ENCODE results near the gene LNX1. TPM values are rescaled to one million over a fixed set of nuclear protein-coding genes. Genes with fewer than 3 reads are reported as not detected.

LNX1 gene
- total RNA-seq, 1 donor from 2014 or later = 3.3 TPM

DNA sequence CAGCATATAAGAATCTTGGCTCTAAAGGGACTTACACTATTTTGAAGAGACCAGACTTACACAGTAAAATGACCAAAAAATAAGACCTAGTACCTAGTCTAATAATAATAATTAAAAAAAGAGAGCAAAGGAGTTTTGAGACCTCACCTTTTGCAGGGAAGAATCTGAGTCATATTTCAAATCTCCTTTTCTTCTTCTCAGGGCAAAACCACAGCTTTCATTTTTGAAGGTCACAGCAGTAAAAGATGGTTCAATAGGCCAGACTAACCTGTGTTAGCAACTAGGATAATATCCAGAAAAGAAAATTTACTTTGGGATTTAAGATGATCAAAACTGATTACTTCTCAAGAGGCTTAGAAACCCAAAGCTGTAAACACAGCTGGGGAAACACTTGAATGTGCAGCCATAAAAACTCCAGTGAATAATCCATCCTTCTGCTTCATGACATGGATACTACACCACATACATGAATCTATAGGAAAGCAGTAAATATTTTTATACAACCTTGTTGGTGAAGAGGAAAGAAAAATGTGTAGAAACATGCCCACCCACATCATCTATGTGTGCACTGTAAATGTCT, 25.9 kb upstream of the LNX1 start:
- TF ChIP-seq, protein P1, sequence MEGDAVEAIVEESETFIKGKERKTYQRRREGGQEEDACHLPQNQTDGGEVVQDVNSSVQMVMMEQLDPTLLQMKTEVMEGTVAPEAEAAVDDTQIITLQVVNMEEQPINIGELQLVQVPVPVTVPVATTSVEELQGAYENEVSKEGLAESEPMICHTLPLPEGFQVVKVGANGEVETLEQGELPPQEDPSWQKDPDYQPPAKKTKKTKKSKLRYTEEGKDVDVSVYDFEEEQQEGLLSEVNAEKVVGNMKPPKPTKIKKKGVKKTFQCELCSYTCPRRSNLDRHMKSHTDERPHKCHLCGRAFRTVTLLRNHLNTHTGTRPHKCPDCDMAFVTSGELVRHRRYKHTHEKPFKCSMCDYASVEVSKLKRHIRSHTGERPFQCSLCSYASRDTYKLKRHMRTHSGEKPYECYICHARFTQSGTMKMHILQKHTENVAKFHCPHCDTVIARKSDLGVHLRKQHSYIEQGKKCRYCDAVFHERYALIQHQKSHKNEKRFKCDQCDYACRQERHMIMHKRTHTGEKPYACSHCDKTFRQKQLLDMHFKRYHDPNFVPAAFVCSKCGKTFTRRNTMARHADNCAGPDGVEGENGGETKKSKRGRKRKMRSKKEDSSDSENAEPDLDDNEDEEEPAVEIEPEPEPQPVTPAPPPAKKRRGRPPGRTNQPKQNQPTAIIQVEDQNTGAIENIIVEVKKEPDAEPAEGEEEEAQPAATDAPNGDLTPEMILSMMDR (conservative IDR thresholded peaks at IDR 0.05; ENCODE audit: low read depth, low read length) = no peak
- no peak for DNase-seq (ENCODE audit: low read depth)
- no peak overlapping the region for H3K4me3 ChIP-seq (ENCODE audit: low read depth, low read length)

DNA sequence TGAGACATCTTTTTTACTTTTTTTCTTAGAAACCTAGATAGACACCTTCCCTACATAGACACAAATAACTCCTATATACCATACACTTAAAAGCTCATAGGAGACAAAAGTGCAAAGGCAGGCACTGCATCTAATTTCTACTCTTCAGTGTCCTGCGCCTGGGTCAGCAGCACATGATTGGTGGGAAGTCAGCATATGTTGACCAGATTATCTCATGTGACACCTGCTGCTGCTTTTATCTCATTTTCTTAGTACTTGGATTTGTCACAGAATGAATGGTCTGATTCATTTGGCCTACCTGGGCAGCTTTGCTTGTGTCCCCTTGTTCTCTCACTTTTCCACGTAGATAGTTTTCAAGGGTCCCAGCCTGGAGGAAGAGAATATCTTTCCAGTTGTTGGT, 24.9 kb upstream of the LNX1 start:
- H3K4me3 ChIP-seq (ENCODE audit: low read depth, low read length) = no peak overlapping the region
- no peak for DNase-seq (ENCODE audit: low read depth)

DNA sequence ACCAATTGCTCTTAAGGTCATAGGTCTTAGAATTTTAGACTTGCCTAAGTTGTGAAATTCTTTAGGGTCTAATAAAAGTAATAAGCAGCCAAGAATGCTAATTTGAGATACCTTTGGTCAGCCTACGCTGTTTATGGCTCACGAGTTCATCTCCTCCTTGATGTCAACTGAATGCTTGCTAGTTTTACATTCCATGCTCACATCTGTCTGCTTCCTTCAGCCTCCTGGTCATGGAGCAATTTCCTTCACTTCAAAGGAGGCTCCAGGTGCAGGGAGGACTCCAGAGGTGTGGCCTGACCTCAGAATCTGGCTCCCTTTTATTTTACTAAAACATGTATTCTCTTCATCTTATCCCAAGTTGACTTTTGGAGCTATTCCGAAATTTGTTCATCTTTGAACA, 23.3 kb upstream of the LNX1 start:
- TF ChIP-seq, protein P1 (conservative IDR thresholded peaks at IDR 0.05; ENCODE audit: low read depth, low read length) = peak; percentile 46

More for the DNA sequence above, 24.9 kb upstream of the LNX1 start:
- TF ChIP-seq, protein P1 (conservative IDR thresholded peaks at IDR 0.05; ENCODE audit: low read depth, low read length) = no peak

DNA sequence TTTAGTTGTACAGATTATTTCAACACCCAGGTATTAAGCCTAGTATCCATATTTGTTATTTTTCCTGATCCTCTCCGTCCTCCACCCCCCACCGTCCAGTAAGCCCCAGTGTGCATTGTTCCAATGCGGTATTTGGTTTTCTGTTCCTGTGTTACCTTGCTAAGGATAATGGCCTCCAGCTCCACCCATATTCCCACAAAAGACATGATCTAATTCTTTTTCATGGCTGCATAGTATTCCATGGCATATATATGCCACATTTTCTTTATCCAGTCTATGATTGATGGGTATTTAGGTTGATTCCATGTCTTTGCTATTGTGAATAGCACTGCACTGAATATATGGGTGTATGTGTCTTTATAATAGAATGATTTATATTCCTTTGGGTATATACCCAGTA, 22.1 kb upstream of the LNX1 start:
- no peak overlapping the region for H3K4me3 ChIP-seq (ENCODE audit: low read depth, low read length)
- TF ChIP-seq, protein P1 (conservative IDR thresholded peaks at IDR 0.05; ENCODE audit: low read depth, low read length) = no peak
- DNase-seq (ENCODE audit: low read depth) = no peak

More for the DNA sequence above, 23.3 kb upstream of the LNX1 start:
- H3K4me3 ChIP-seq (ENCODE audit: low read depth, low read length) = no peak overlapping the region
- no peak for DNase-seq (ENCODE audit: low read depth)

DNA sequence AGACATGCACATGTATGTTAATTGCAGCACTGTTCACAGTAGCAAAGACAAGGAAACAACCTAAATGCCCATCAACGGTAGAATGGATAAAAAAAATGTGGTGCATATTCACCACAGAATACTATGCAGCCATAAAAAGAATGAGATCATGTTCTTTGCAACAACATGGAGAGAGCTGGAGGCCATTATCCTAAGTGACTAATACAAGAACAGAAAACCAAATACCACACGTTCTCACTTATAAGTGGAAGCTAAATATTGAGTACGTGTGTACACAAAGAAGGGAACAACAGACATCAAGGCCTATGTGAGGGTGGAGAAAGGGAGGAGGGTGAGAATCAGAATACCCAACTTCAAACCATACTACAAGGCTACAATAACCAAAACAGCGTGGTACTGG, 17.4 kb upstream of the LNX1 start:
- TF ChIP-seq, protein P1 (conservative IDR thresholded peaks at IDR 0.05; ENCODE audit: low read depth, low read length) = no peak
- no peak overlapping the region for H3K4me3 ChIP-seq (ENCODE audit: low read depth, low read length)
- no peak for DNase-seq (ENCODE audit: low read depth)

DNA sequence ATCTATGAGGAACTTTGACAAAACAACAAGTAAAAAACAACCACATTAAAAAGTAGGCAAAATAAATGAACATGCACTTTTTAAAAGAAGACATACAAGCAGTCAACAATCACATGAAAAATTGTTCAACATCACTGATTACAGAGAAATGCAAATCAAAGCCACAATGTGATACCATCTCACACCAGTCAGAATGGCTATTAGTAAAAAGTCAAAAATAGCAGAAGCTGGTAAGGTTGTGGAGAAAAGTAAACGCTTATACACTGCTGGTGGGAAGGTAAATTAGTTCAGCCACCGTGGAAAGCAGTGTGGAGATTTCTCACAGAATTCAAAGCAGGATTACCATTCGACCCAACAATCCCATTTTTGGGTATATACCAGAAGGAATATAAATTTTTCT, 17.0 kb upstream of the LNX1 start:
- no peak for DNase-seq (ENCODE audit: low read depth)

DNA sequence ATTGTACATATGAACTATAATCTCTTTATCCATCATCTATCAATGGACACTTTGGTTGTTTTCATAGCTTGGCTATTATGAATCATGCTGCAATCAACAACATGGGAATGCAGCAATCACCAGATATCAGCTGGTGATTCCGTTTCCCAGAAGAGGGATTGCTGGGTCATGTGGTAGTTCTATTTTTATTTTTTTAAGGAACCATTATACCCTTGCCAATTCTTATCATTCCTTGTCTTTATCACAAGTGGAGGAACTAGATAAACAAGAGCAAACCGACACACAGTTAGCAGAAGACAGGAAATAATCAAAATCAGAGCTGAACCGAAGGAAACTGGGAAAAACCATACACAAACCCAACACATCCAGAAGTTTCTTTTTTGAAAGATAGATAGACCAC, 14.5 kb upstream of the LNX1 start:
- TF ChIP-seq, protein P1 (conservative IDR thresholded peaks at IDR 0.05; ENCODE audit: low read depth, low read length) = no peak
- no peak for DNase-seq (ENCODE audit: low read depth)

More for the DNA sequence above, 17.0 kb upstream of the LNX1 start:
- TF ChIP-seq, protein P1 (conservative IDR thresholded peaks at IDR 0.05; ENCODE audit: low read depth, low read length) = no peak
- no peak overlapping the region for H3K4me3 ChIP-seq (ENCODE audit: low read depth, low read length)

More for the DNA sequence above, 14.5 kb upstream of the LNX1 start:
- H3K4me3 ChIP-seq (ENCODE audit: low read depth, low read length) = no peak overlapping the region
